ENCODE results near the gene OVCH1.
A peak's percentile ranks its signal among the peaks of the same experiment; 100 is the strongest.
"Not testable (repeated sequence)": the region's sequence is repeated elsewhere in the genome, so short reads cannot be mapped to it uniquely, and the experiment has no call there.

OVCH1 gene

GRCh38 chr12:29505122-29505521 lies 7.6 kb upstream of the OVCH1 start:
- no peak for DNase-seq (ENCODE audit: low read depth, low spot score)
- H3K4me3 ChIP-seq (ENCODE audit: low read length): no peak overlapping the region

DNA sequence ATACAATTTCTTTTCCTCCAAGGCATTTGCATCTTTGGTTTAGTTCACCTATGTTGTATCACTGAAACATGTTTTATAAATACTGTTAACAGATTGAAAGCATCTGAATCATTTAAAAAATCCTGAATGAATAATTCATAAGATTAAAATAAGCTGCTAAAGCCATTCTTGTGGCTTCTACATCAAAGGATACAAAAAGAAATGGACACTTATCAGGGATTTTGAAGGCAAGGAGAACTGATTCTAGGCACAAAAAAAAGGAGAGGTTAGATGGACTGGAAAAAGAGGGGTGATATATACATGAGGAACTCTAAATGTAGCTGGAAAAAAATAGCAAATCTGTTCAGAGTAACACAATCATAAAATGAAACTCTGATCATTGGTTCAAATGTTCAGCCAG lies 5.8 kb upstream of the OVCH1 start:
- DNase-seq (ENCODE audit: low read depth, low spot score): no peak
- H3K4me3 ChIP-seq (ENCODE audit: low read length): no peak overlapping the region

- peak; percentile 19 for DNase-seq (ENCODE audit: low read depth, low spot score)
- H3K4me3 ChIP-seq (ENCODE audit: low read length): no peak overlapping the region
Observed at GRCh38 chr12:29499235-29499634, 1.7 kb upstream of the OVCH1 start.

DNA sequence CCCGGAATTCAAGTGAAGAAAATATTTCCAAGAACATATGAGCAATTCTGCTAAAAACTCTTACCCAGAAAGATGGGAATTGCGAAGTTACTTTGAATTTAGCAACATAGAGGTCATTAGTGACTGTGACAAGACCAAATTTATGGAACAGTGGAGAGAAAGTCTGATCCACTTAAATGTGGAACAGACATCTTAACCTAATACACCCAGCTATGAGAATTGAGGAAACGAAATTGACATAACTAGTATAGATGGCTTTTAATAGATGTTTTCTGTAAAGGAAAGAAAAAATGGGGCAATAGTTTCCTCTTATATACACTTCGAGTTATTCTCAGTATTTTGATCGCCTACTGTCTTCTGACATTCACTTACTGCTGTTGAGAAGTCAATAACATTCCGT lies 4.6 kb downstream of the OVCH1 start:
- H3K4me3 ChIP-seq (ENCODE audit: low read length): no peak overlapping the region
- no peak for DNase-seq (ENCODE audit: low read depth, low spot score)

- DNase-seq (ENCODE audit: low read depth, low spot score): peak; percentile 12
Observed at GRCh38 chr12:29486972-29487371, 10.5 kb downstream of the OVCH1 start.

GRCh38 chr12:29463198-29463597 lies 34.3 kb downstream of the OVCH1 start:
- no peak overlapping the region for H3K4me3 ChIP-seq (ENCODE audit: low read length)
- DNase-seq (ENCODE audit: low read depth, low spot score): no peak

More at GRCh38 chr12:29486972-29487371, 10.5 kb downstream of the OVCH1 start:
- no peak overlapping the region for H3K4me3 ChIP-seq (ENCODE audit: low read length)

- no peak overlapping the region for H3K4me3 ChIP-seq (ENCODE audit: low read length)
- no peak for DNase-seq (ENCODE audit: low read depth, low spot score)
Observed at GRCh38 chr12:29460082-29460481, 37.4 kb downstream of the OVCH1 start.

GRCh38 chr12:29455087-29455486 lies 42.4 kb downstream of the OVCH1 start:
- no peak for DNase-seq (ENCODE audit: low read depth, low spot score)

GRCh38 chr12:29451888-29452287 lies 45.6 kb downstream of the OVCH1 start:
- no peak for DNase-seq (ENCODE audit: low read depth, low spot score)
- no peak overlapping the region for H3K4me3 ChIP-seq (ENCODE audit: low read length)

More at GRCh38 chr12:29455087-29455486, 42.4 kb downstream of the OVCH1 start:
- no peak overlapping the region for H3K4me3 ChIP-seq (ENCODE audit: low read length)

DNA sequence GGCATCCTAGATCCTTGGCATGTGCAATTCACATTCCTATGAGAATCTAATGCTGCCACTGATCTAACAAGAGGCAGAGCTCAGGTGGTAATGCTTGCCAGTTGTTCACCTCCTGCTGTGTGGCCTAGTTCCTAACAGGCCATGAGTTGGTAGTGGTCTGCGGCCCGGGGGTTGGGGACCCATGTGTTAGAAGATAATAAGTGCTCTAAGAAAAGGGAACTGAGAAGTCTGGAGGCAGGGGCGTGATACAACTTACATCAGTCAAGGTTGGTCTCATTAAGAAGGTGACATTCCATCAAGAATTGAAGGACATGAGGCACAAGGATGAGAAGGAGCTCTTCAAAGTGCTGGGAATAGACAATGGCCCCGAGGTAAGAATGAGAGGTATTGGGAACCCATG lies 49.3 kb downstream of the OVCH1 start:
- no peak overlapping the region for H3K4me3 ChIP-seq (ENCODE audit: low read length)
- no peak for DNase-seq (ENCODE audit: low read depth, low spot score)

DNA sequence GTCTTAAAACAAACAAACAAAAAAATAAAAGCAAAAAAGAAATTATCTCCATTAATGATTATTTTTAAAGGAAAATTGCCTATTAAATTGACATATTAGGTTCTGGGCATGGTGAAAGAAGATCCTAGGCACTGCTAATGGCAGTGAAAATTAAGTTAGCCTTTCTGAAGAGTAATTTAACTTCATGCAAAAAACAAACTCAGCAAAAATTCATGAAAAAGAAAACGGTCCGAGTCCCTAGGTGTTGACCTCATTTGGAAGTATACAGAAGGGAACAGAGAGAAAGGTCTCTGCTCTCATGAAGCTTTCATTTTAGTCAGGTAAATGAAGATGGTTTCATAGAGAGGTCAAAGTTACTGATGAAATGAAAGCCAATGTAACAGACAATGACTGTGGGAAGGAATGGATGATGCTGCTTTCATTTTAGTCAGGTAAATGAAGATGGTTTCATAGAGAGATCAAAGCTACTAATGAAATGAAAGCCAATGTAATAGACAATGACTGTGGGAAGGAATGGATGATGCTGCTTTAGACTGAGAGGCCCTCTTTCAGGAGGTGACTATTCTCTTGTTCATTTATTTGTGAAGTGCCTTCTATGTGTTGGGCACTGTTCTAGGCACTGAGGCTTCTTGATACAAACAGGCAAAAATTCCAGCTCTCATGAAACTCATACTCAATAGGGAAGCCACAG lies 50.1 kb downstream of the OVCH1 start:
- H3K4me3 ChIP-seq (ENCODE audit: low read length): no peak overlapping the region
- DNase-seq (ENCODE audit: low read depth, low spot score): no peak

- DNase-seq (ENCODE audit: low read depth, low spot score): no peak
- H3K4me3 ChIP-seq (ENCODE audit: low read length): no peak overlapping the region
Observed at GRCh38 chr12:29439506-29439905, 58.0 kb downstream of the OVCH1 start.

GRCh38 chr12:29438752-29439408 lies 58.6 kb downstream of the OVCH1 start:
- no peak overlapping the region for H3K4me3 ChIP-seq (ENCODE audit: low read length)
- no peak for DNase-seq (ENCODE audit: low read depth, low spot score)

DNA sequence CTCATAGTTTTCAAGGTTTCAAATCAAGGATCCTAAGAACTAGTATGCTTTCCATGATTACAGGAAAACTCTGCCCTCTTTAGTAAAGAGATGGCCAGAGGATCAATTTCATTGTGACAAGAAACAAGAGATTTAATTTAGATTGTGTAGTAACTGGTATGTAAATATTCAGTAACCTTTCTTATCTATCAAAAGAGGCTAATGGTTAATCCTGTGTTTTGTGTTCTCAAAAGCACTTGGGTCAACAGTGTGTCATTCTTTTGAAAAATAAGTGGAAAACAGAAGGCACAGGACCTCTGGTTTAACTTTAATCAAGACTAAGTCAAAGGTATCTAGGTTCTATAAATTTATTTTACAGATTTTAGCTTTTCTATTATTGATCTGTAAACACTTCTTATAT lies 59.9 kb downstream of the OVCH1 start:
- no peak overlapping the region for H3K4me3 ChIP-seq (ENCODE audit: low read length)
- no peak for DNase-seq (ENCODE audit: low read depth, low spot score)

GRCh38 chr12:29436815-29437214 lies 60.7 kb downstream of the OVCH1 start:
- not testable (repeated sequence) for DNase-seq (ENCODE audit: low read depth, low spot score); H3K4me3 ChIP-seq (ENCODE audit: low read length)

DNA sequence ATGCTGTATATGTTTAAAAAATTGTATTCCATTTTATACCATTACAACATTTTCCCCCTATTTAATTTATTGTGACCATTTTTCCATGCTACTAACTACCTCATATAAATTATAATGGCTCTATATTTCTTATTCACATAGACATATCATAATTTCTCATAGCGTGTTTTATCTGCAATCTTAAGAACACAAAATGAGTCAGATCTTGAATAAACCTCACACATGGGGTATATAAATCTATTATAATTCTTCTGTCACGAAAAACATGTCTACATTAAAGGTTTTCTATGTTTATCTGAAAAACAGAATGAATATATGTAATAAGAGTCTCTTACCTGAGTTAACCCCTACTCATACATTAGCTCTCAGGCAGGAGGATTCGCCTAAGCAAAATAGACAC lies 66.0 kb downstream of the OVCH1 start:
- no peak for DNase-seq (ENCODE audit: low read depth, low spot score)

GRCh38 chr12:29430716-29431044 lies 66.8 kb downstream of the OVCH1 start:
- DNase-seq (ENCODE audit: low read depth, low spot score): no peak

More for the DNA sequence above, 66.0 kb downstream of the OVCH1 start:
- H3K4me3 ChIP-seq (ENCODE audit: low read length): no peak overlapping the region

GRCh38 chr12:29429999-29430715 lies 67.3 kb downstream of the OVCH1 start:
- no peak for DNase-seq (ENCODE audit: low read depth, low spot score)
- H3K4me3 ChIP-seq (ENCODE audit: low read length): no peak overlapping the region

More at GRCh38 chr12:29430716-29431044, 66.8 kb downstream of the OVCH1 start:
- H3K4me3 ChIP-seq (ENCODE audit: low read length): no peak overlapping the region

GRCh38 chr12:29428633-29429032 lies 68.9 kb downstream of the OVCH1 start:
- H3K4me3 ChIP-seq (ENCODE audit: low read length): no peak overlapping the region
- no peak for DNase-seq (ENCODE audit: low read depth, low spot score)

- no peak overlapping the region for H3K4me3 ChIP-seq (ENCODE audit: low read length)
- peak; percentile 9 for DNase-seq (ENCODE audit: low read depth, low spot score)
Observed at GRCh38 chr12:29427964-29428363, 69.5 kb downstream of the OVCH1 start.

Measured in Jurkat, Clone E6-1 (cell line).